Ovary (tissue), 3 donors: Measurements from ENCODE around the gene NWD2.

ENCODE experiments used
- EP300 ChIP-seq: sonication (generic); formaldehyde crosslinking; IDR thresholded peaks from one replicate; pipeline ENCODE4 v1.6.1; 2017; ENCODE audit warnings: antibody characterized with exemption
- POLR2A ChIP-seq: fragments of 450-650 bp; IDR thresholded peaks from one replicate; pipeline ENCODE4 v1.6.1; 2017; ENCODE audit warnings: antibody characterized with exemption, mild to moderate bottlenecking, moderate library complexity
- TF ChIP-seq, protein P1 (sequence below), 3 donors: fragments of 450-650 bp in 2 of 3; fragments of 200-600 bp in 1 of 3; IDR thresholded peaks; one replicate each; pipeline versions ENCODE4 v1.5.1 to v1.8.0; 2016 to 2022; ENCODE audit warnings: antibody characterized with exemption in 3 of 3, mild to moderate bottlenecking in 1 of 3
- donor health status: DM: no; HTN: no; CAD: no.

DNA sequence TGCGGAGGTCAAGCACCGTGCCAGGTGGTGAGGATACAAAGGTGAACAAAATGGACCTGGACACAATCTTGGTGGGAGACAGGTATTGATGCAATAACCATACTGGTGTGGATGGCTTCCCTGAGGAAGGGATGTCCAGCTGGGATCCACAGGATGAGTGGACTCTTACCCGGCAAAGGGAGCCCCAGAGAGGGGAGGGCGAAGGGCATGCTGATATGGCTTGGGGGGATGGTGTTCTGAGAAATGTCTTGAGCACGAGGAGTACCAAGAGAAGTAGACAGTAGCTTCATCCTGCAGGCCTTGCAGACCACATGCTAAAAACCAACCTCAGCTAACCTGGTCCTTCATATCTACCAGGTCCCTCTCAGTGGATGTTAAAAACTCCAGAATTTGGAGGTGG is 220.8 kb downstream of the NWD2 start:
- TF ChIP-seq POLR2A: no peak
- TF ChIP-seq, protein P1, sequence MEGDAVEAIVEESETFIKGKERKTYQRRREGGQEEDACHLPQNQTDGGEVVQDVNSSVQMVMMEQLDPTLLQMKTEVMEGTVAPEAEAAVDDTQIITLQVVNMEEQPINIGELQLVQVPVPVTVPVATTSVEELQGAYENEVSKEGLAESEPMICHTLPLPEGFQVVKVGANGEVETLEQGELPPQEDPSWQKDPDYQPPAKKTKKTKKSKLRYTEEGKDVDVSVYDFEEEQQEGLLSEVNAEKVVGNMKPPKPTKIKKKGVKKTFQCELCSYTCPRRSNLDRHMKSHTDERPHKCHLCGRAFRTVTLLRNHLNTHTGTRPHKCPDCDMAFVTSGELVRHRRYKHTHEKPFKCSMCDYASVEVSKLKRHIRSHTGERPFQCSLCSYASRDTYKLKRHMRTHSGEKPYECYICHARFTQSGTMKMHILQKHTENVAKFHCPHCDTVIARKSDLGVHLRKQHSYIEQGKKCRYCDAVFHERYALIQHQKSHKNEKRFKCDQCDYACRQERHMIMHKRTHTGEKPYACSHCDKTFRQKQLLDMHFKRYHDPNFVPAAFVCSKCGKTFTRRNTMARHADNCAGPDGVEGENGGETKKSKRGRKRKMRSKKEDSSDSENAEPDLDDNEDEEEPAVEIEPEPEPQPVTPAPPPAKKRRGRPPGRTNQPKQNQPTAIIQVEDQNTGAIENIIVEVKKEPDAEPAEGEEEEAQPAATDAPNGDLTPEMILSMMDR (IDR thresholded peaks at IDR 0.05): no peak
- TF ChIP-seq EP300: no peak
